ENCODE measurements around the gene IL11. TPM values are rescaled to one million over a fixed set of nuclear protein-coding genes. Genes with fewer than 3 reads are reported as not detected.

Gene IL11
- total and polyA plus RNA-seq, 2 of the 13 experiments (the other 11 are each of a cell fraction or from before 2014, with no cell fraction given) = 2.5 to 2.9 TPM

GRCh38 chr19:55339105-55339888 lies 31.0 kb downstream of the IL11 start, which contains the start of gene KMT5C (continued):
- TF ChIP-seq GPBP1L1 (CRISPR knock-in tag; IDR thresholded peaks at IDR 0.05) (no peak), MXD3 (CRISPR knock-in tag; IDR thresholded peaks at IDR 0.05) (no peak), HDAC2 (CRISPR knock-in tag; IDR thresholded peaks at IDR 0.05) (0 out of 2 replicates have a peak, but pooled peaks have one; percentile 15), ZNF264 (CRISPR knock-in tag; IDR thresholded peaks at IDR 0.05) (no peak), TCF7 (IDR thresholded peaks at IDR 0.05; ENCODE audit: low read depth) (no peak), HES4 (CRISPR knock-in tag; IDR thresholded peaks at IDR 0.05; ENCODE audit: borderline replicate concordance) (no peak), ZMAT3 (CRISPR knock-in tag; conservative IDR thresholded peaks at IDR 0.05) (0 out of 2 replicates have a peak, but pooled peaks have one; percentile 50), ZNF572 (CRISPR knock-in tag; IDR thresholded peaks at IDR 0.05) (no peak), U2AF1 (optimal IDR thresholded peaks at IDR 0.05; ENCODE audit: low read depth, low read length) (no peak), HCFC1 (IDR thresholded peaks at IDR 0.05; ENCODE audit: low read depth, low read length) (no peak), MEIS1 (CRISPR knock-in tag; IDR thresholded peaks at IDR 0.05; ENCODE audit: borderline replicate concordance) (peak; percentile 82; the same call in 1 of the 2 replicates), AKNA (CRISPR knock-in tag; IDR thresholded peaks at IDR 0.05; ENCODE audit: borderline replicate concordance) (no peak), ZNF674 (CRISPR knock-in tag; IDR thresholded peaks at IDR 0.05; ENCODE audit: low read depth) (no peak)
